IMR-90 (cell line): ENCODE measurements around the gene MLLT1.

Source experiments
- MAFK ChIP-seq: IDR thresholded peaks from 2 replicates; pipeline ENCODE4 v1.6.1; 2012; ENCODE audit warnings: low read depth, low read length, improper control_type of control experiment
- NFE2L2 ChIP-seq: fragments of 150-350 bp; IDR thresholded peaks from 2 replicates; pipeline ENCODE4 v1.6.1; 2016; ENCODE audit warnings: low read depth, mild to moderate bottlenecking, low read length
- TF ChIP-seq, protein P1 (sequence below): conservative IDR thresholded peaks from 2 replicates; pipeline ENCODE4 v1.5.1; 2012; ENCODE audit warnings: mild to moderate bottlenecking, low read depth, low read length, improper control_type of control experiment

DNA sequence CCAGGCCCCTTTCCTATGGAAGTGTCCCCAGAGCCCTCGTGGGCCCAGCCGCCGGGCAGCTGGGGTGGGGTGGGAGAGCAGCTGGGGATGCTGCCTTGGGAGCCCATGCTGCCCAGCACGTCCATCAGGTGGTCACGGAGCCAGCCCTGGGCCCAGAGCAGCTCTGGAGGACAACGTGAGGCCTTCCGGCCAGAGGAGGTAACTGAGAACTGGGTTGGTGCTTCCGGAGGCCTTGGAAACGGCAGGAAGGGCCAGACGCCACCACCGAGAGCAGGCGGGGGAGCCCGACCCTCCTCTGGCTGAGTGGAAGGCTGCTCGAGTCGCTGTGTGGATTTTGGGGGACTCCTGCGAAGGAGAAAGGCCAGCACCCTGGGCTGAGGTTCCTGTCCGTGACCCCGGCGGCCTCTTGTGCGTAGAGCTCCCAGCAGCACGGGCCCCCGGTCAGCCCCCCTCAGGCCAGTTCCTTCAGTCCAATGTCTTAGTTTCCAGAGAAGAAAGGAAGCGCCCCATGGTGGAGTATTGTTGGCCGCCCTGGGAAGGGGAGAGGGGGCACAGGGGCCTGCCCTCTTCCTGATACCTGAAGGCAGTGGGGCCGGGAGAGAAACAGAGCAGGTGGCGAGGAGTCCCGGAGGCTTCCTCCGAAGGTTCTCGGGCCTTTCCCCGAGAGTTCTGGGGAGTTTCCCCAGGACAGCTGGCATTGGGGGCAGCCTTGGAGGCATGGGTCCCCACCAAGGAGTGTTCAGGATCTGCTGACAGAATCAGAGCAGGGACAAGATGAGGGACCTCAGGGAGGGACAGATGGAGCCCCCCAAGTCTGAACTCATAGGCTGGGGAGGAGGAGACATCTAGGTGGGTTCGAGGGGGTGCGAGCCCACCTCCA lies 68.8 kb downstream of the MLLT1 start:
- TF ChIP-seq MAFK (no peak), NFE2L2 (no peak)
- TF ChIP-seq, protein P1, sequence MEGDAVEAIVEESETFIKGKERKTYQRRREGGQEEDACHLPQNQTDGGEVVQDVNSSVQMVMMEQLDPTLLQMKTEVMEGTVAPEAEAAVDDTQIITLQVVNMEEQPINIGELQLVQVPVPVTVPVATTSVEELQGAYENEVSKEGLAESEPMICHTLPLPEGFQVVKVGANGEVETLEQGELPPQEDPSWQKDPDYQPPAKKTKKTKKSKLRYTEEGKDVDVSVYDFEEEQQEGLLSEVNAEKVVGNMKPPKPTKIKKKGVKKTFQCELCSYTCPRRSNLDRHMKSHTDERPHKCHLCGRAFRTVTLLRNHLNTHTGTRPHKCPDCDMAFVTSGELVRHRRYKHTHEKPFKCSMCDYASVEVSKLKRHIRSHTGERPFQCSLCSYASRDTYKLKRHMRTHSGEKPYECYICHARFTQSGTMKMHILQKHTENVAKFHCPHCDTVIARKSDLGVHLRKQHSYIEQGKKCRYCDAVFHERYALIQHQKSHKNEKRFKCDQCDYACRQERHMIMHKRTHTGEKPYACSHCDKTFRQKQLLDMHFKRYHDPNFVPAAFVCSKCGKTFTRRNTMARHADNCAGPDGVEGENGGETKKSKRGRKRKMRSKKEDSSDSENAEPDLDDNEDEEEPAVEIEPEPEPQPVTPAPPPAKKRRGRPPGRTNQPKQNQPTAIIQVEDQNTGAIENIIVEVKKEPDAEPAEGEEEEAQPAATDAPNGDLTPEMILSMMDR, result no peak
